LHCN-M2 (cell line): Measurements from ENCODE around the gene TEX35. TPM values are rescaled to one million over a fixed set of nuclear protein-coding genes. Genes with fewer than 3 reads are reported as not detected.

Experiments used
- total RNA-seq: library from RNA; depleted of rRNA; stranded (reverse); fragments of >200 nt; gene quantifications from 2 replicates; pipeline ENCODE4 v1.2.3, GENCODE V29; 2014; rRNA removed

TEX35 gene
- total RNA-seq, 1 experiment from 2014 or later = 0.11 TPM

Other genes starting within 250 kb of the TEX35 start
- gene CLEC20A, start 16.1 kb upstream of the TEX35 start, total RNA-seq = not detected in 2 replicates
- 26.2 and 33.1 TPM in 2 replicates for gene RALGPS2, start 212.1 kb downstream of the TEX35 start, total RNA-seq